Neural progenitor cell (in vitro differentiated cells): ENCODE results near the gene DAAM2.

Experiments
- EZH2phosphoT487 ChIP-seq: fragments of 200-600 bp; sonication (generic); IDR thresholded peaks from 2 replicates; pipeline ENCODE4 v1.6.1; 2017; ENCODE audit warnings: antibody characterized with exemption
- TF ChIP-seq, protein P1 (sequence below): fragments of 200-600 bp; sonication (generic); IDR thresholded peaks from 2 replicates; pipeline ENCODE4 v1.5.1; 2017; ENCODE audit warnings: antibody characterized with exemption, mild to moderate bottlenecking

DNA sequence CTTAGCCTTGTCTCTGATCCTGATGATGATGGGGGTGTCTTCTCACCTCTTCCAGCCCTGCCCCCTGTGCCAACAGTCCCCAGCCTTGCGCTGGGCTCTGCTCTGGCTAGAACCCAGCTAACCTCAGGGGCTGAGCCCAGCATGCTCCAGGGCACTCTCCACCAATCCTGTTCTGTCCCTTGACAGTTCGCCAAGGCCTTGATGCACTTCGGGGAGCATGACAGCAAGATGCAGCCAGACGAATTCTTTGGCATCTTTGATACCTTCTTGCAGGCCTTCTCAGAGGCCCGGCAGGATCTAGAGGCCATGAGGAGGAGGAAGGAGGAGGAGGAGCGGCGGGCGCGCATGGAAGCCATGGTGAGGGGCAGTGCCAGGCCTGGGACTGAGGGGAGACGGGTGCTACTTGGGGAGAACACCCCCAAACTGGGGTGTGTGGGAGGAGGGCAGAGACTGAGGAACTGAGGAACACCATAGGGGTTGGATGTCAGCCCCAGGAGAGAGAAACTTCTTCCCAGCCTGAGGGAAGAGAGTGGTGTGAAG is 109.0 kb downstream of the DAAM2 start:
- TF ChIP-seq, protein P1, sequence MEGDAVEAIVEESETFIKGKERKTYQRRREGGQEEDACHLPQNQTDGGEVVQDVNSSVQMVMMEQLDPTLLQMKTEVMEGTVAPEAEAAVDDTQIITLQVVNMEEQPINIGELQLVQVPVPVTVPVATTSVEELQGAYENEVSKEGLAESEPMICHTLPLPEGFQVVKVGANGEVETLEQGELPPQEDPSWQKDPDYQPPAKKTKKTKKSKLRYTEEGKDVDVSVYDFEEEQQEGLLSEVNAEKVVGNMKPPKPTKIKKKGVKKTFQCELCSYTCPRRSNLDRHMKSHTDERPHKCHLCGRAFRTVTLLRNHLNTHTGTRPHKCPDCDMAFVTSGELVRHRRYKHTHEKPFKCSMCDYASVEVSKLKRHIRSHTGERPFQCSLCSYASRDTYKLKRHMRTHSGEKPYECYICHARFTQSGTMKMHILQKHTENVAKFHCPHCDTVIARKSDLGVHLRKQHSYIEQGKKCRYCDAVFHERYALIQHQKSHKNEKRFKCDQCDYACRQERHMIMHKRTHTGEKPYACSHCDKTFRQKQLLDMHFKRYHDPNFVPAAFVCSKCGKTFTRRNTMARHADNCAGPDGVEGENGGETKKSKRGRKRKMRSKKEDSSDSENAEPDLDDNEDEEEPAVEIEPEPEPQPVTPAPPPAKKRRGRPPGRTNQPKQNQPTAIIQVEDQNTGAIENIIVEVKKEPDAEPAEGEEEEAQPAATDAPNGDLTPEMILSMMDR, result no peak
- TF ChIP-seq EZH2phosphoT487, result no peak
